ENCODE results near the gene DEPDC1B.

Gene DEPDC1B

DNA sequence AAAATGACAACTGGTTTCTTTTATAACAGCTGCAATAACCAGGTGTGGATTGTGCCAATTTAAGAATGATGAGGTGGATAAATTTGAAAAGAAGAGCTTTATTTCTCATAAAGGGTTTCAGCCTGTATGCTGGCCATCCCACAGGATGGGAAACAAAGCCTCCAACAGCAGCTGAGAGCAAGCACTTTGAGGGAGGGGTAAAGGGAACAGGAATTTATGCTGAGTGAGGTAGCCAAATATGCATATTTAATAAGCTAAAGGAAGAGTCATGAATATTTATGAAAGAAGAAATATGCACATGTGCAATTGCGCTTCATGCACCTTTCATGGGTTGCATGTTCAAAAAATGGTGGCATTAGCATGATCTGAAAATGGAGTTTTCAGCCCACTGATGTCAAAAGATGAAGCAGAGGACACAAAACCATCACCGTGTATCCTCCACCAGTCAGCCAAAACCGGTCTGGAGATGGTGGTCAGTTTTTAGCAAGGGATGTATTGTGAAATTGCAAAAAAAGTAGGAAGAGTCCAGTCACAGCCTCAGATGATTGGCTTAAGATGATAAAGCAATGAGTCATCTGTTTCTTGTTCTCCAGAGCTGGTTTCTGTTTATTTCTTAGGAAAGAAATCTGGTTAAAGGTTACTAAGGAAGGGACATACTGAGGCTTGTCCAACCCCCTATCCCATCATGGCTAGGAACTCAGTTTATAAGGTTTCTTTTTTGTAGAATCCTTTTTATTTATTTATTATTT is 47.9 kb downstream of the DEPDC1B start:
- H3K9me3 ChIP-seq (ENCODE audit: control insufficient read depth in 2 of 2, low read length in 2 of 2), result no peaks in the 10 kb centered on the region
- no peaks in the 10 kb centered on the region for H3K36me3 ChIP-seq (ENCODE audit: control insufficient read depth in 2 of 2, insufficient read depth in 2 of 2, low read length in 2 of 2)

GRCh38 chr5:60649288-60649917 is 50.6 kb downstream of the DEPDC1B start:
- Histone ChIP-seq H3K9me3 (ENCODE audit: control insufficient read depth in 2 of 2, low read length in 2 of 2) (no peaks in the 10 kb centered on the region), H3K4me1 (ENCODE audit: control insufficient read depth in 2 of 2, insufficient read depth in 2 of 2, low read length in 2 of 2) (no peaks in the 10 kb centered on the region), H3K27ac (ENCODE audit: low read depth in 2 of 2, low read length in 2 of 2) (no peak overlapping the region)

More for the DNA sequence above, 47.9 kb downstream of the DEPDC1B start:
- H3K4me3 ChIP-seq (ENCODE audit: low read length in 2 of 2), result no peak overlapping the region
- H3K9ac ChIP-seq (ENCODE audit: low read depth in 1 of 2, low read length in 2 of 2), result no peak overlapping the region
- H3K27me3 ChIP-seq (ENCODE audit: control insufficient read depth in 2 of 2, insufficient read depth in 2 of 2, low read length in 2 of 2), result no peaks in the 10 kb centered on the region
- no peak overlapping the region for H3K27ac ChIP-seq (ENCODE audit: low read depth in 2 of 2, low read length in 2 of 2)
- H3K4me1 ChIP-seq (ENCODE audit: control insufficient read depth in 2 of 2, insufficient read depth in 2 of 2, low read length in 2 of 2), result no peaks in the 10 kb centered on the region

GRCh38 chr5:60648175-60648574 is 51.8 kb downstream of the DEPDC1B start:
- no peak overlapping the region for H3K27ac ChIP-seq (ENCODE audit: low read depth in 2 of 2, low read length in 2 of 2)
- no peaks in the 10 kb centered on the region for H3K36me3 ChIP-seq (ENCODE audit: control insufficient read depth in 2 of 2, insufficient read depth in 2 of 2, low read length in 2 of 2)
- H3K9me3 ChIP-seq (ENCODE audit: control insufficient read depth in 2 of 2, low read length in 2 of 2), result no peaks in the 10 kb centered on the region
- no peaks in the 10 kb centered on the region for H3K27me3 ChIP-seq (ENCODE audit: control insufficient read depth in 2 of 2, insufficient read depth in 2 of 2, low read length in 2 of 2)
- H3K4me3 ChIP-seq (ENCODE audit: low read length in 2 of 2), result no peak overlapping the region
- no peak overlapping the region for H3K9ac ChIP-seq (ENCODE audit: low read depth in 1 of 2, low read length in 2 of 2)
- no peaks in the 10 kb centered on the region for H3K4me1 ChIP-seq (ENCODE audit: control insufficient read depth in 2 of 2, insufficient read depth in 2 of 2, low read length in 2 of 2)

More at GRCh38 chr5:60649288-60649917, 50.6 kb downstream of the DEPDC1B start:
- H3K27me3 ChIP-seq (ENCODE audit: control insufficient read depth in 2 of 2, insufficient read depth in 2 of 2, low read length in 2 of 2), result no peaks in the 10 kb centered on the region
- H3K4me3 ChIP-seq (ENCODE audit: low read length in 2 of 2), result no peak overlapping the region
- no peak overlapping the region for H3K9ac ChIP-seq (ENCODE audit: low read depth in 1 of 2, low read length in 2 of 2)
- no peaks in the 10 kb centered on the region for H3K36me3 ChIP-seq (ENCODE audit: control insufficient read depth in 2 of 2, insufficient read depth in 2 of 2, low read length in 2 of 2)

DNA sequence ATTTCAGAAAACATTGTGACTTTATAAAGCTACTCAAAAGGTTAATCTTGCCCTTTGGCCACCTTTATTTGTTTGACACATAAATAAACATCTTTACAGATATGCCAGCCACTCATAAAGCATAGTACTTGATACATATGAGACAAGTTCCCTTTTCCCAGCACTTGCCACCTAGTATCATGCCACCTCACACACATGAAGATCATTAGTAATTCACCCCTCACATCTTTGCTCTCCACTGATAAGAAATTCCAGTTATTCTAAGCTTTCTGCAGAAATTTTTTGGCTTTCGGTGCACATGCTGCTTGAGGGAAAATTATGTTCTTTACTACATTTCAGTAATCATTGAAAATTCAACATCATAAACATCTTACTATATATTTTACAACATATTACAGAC is 59.1 kb downstream of the DEPDC1B start:
- H3K27me3 ChIP-seq (ENCODE audit: control insufficient read depth in 2 of 2, insufficient read depth in 2 of 2, low read length in 2 of 2), result no peaks in the 10 kb centered on the region
- H3K4me3 ChIP-seq (ENCODE audit: low read length in 2 of 2), result no peak overlapping the region
- H3K27ac ChIP-seq (ENCODE audit: low read depth in 2 of 2, low read length in 2 of 2), result no peak overlapping the region
- H3K36me3 ChIP-seq (ENCODE audit: control insufficient read depth in 2 of 2, insufficient read depth in 2 of 2, low read length in 2 of 2), result no peaks in the 10 kb centered on the region
- no peak overlapping the region for H3K9ac ChIP-seq (ENCODE audit: low read depth in 1 of 2, low read length in 2 of 2)
- no peaks in the 10 kb centered on the region for H3K4me1 ChIP-seq (ENCODE audit: control insufficient read depth in 2 of 2, insufficient read depth in 2 of 2, low read length in 2 of 2)
- H3K9me3 ChIP-seq (ENCODE audit: control insufficient read depth in 2 of 2, low read length in 2 of 2), result no peaks in the 10 kb centered on the region

DNA sequence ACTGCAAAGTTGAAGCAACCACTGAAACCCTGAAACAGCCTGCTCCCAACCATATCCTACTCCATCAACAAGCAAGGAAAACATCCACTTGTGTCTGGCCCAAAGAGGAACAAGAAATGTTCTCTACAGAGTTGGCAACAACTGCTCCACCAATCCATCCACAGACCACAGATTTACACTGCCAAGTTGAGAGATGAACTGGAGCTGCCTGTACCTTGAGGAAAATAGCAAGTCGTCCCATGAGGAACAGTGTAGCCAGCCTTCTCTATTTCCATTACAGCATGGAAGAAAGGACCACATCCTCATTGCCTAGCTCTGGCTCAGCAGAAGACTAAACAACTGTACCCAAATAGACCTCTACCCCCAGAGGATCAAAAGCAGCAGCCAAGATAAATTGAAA is 60.4 kb downstream of the DEPDC1B start:
- no peak overlapping the region for H3K9ac ChIP-seq (ENCODE audit: low read depth in 1 of 2, low read length in 2 of 2)
- H3K9me3 ChIP-seq (ENCODE audit: control insufficient read depth in 2 of 2, low read length in 2 of 2), result no peaks in the 10 kb centered on the region
- H3K4me1 ChIP-seq (ENCODE audit: control insufficient read depth in 2 of 2, insufficient read depth in 2 of 2, low read length in 2 of 2), result no peaks in the 10 kb centered on the region
- no peaks in the 10 kb centered on the region for H3K36me3 ChIP-seq (ENCODE audit: control insufficient read depth in 2 of 2, insufficient read depth in 2 of 2, low read length in 2 of 2)
- H3K27ac ChIP-seq (ENCODE audit: low read depth in 2 of 2, low read length in 2 of 2), result no peak overlapping the region
- H3K27me3 ChIP-seq (ENCODE audit: control insufficient read depth in 2 of 2, insufficient read depth in 2 of 2, low read length in 2 of 2), result no peaks in the 10 kb centered on the region
- H3K4me3 ChIP-seq (ENCODE audit: low read length in 2 of 2), result no peak overlapping the region

DNA sequence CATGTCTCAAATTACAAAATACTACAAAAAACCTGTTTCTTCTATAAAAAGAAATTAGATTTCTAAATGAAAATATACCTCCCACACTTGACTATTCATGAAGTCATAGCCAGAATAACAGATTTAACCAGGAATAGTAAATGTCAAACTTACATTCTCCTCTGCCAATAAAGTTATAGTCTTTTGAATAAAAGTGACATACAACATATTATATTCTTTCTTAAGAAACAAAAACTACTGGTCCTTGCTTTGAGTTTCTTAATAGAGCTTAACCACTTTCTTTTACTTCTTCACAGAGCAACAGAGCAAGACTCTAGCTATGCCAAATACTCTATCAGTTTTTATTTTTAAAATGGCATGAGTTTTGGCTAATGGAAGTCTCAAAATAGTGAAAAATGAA is 61.7 kb downstream of the DEPDC1B start:
- Histone ChIP-seq H3K9me3 (ENCODE audit: control insufficient read depth in 2 of 2, low read length in 2 of 2) (no peaks in the 10 kb centered on the region), H3K36me3 (ENCODE audit: control insufficient read depth in 2 of 2, insufficient read depth in 2 of 2, low read length in 2 of 2) (no peaks in the 10 kb centered on the region), H3K4me3 (ENCODE audit: low read length in 2 of 2) (no peak overlapping the region), H3K27ac (ENCODE audit: low read depth in 2 of 2, low read length in 2 of 2) (no peak overlapping the region), H3K9ac (ENCODE audit: low read depth in 1 of 2, low read length in 2 of 2) (no peak overlapping the region), H3K27me3 (ENCODE audit: control insufficient read depth in 2 of 2, insufficient read depth in 2 of 2, low read length in 2 of 2) (no peaks in the 10 kb centered on the region), H3K4me1 (ENCODE audit: control insufficient read depth in 2 of 2, insufficient read depth in 2 of 2, low read length in 2 of 2) (no peaks in the 10 kb centered on the region)

DNA sequence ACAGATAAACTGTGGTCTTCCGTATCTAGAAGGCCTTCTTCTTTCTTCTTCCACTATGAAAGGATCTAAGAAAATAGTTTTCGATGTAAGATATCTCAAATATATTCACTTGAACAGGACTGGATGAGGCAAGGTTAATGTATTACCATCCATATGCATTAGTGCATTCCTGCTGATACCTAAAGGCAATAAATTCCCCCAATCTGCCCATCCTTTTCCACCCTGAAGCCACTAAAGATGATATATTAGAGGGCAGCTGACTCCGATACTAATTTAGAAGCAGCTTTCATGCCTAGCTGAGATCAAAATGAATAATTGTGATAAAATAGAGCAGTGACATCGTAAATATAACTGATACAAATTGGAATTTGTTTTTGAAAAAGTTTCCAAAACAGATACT is 63.3 kb downstream of the DEPDC1B start:
- H3K4me3 ChIP-seq (ENCODE audit: low read length in 2 of 2), result no peak overlapping the region
- H3K9ac ChIP-seq (ENCODE audit: low read depth in 1 of 2, low read length in 2 of 2), result no peak overlapping the region
- no peak overlapping the region for H3K27ac ChIP-seq (ENCODE audit: low read depth in 2 of 2, low read length in 2 of 2)
- H3K4me1 ChIP-seq (ENCODE audit: control insufficient read depth in 2 of 2, insufficient read depth in 2 of 2, low read length in 2 of 2), result no peaks in the 10 kb centered on the region
- H3K36me3 ChIP-seq (ENCODE audit: control insufficient read depth in 2 of 2, insufficient read depth in 2 of 2, low read length in 2 of 2), result no peaks in the 10 kb centered on the region
- H3K27me3 ChIP-seq (ENCODE audit: control insufficient read depth in 2 of 2, insufficient read depth in 2 of 2, low read length in 2 of 2), result no peaks in the 10 kb centered on the region
- no peaks in the 10 kb centered on the region for H3K9me3 ChIP-seq (ENCODE audit: control insufficient read depth in 2 of 2, low read length in 2 of 2)

DNA sequence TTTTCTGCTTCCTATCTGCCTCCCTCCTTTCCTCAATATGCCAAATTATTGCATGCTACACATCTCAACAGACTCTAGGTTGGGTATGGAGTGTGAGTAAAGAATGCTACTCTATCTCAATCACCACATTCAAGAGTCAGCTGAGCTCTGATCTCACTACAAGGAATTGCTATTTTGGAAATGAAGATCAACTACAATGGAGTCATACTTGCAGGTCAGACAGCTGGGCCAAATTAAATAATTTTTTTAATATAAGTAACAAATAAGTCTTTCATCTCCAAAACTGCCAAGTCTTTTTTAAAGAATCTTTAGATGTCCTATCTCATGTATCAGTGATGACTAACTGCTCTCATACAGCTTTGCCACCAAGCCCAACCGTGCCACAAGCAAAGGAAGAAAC is 64.0 kb downstream of the DEPDC1B start:
- Histone ChIP-seq H3K27me3 (ENCODE audit: control insufficient read depth in 2 of 2, insufficient read depth in 2 of 2, low read length in 2 of 2) (no peaks in the 10 kb centered on the region), H3K27ac (ENCODE audit: low read depth in 2 of 2, low read length in 2 of 2) (no peak overlapping the region), H3K4me1 (ENCODE audit: control insufficient read depth in 2 of 2, insufficient read depth in 2 of 2, low read length in 2 of 2) (no peaks in the 10 kb centered on the region), H3K4me3 (ENCODE audit: low read length in 2 of 2) (no peak overlapping the region), H3K9ac (ENCODE audit: low read depth in 1 of 2, low read length in 2 of 2) (no peak overlapping the region), H3K36me3 (ENCODE audit: control insufficient read depth in 2 of 2, insufficient read depth in 2 of 2, low read length in 2 of 2) (no peaks in the 10 kb centered on the region), H3K9me3 (ENCODE audit: control insufficient read depth in 2 of 2, low read length in 2 of 2) (no peaks in the 10 kb centered on the region)

- no peaks in the 10 kb centered on the region for H3K27me3 ChIP-seq (ENCODE audit: control insufficient read depth in 2 of 2, insufficient read depth in 2 of 2, low read length in 2 of 2)
- no peak overlapping the region for H3K27ac ChIP-seq (ENCODE audit: low read depth in 2 of 2, low read length in 2 of 2)
- no peaks in the 10 kb centered on the region for H3K9me3 ChIP-seq (ENCODE audit: control insufficient read depth in 2 of 2, low read length in 2 of 2)
- no peaks in the 10 kb centered on the region for H3K36me3 ChIP-seq (ENCODE audit: control insufficient read depth in 2 of 2, insufficient read depth in 2 of 2, low read length in 2 of 2)
- H3K4me3 ChIP-seq (ENCODE audit: low read length in 2 of 2), result no peak overlapping the region
- H3K9ac ChIP-seq (ENCODE audit: low read depth in 1 of 2, low read length in 2 of 2), result no peak overlapping the region
- H3K4me1 ChIP-seq (ENCODE audit: control insufficient read depth in 2 of 2, insufficient read depth in 2 of 2, low read length in 2 of 2), result no peaks in the 10 kb centered on the region
These were observed 65.9 kb downstream of the DEPDC1B start for GRCh38 chr5:60634051-60634450.

DNA sequence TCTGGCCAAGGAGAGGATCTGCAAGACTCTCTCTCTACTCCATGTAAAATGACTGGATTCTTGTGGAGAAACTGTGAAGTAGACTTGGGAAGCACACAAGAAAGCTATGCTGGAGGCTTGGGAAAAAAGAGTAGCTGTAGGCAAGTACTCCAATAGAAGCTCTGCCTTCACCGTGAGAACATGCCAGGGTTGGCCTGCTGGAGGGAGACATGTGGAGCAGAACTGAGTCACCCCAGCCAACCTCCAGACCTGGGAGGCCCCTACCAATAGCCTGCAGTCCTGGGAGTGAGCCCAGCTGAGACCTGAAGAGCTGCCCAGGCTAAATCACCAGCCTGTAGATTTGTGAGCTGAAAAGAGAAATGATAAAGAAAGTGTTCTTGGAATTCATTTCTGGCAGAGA is 66.6 kb downstream of the DEPDC1B start:
- no peaks in the 10 kb centered on the region for H3K36me3 ChIP-seq (ENCODE audit: control insufficient read depth in 2 of 2, insufficient read depth in 2 of 2, low read length in 2 of 2)
- no peaks in the 10 kb centered on the region for H3K27me3 ChIP-seq (ENCODE audit: control insufficient read depth in 2 of 2, insufficient read depth in 2 of 2, low read length in 2 of 2)
- no peak overlapping the region for H3K27ac ChIP-seq (ENCODE audit: low read depth in 2 of 2, low read length in 2 of 2)
- no peaks in the 10 kb centered on the region for H3K4me1 ChIP-seq (ENCODE audit: control insufficient read depth in 2 of 2, insufficient read depth in 2 of 2, low read length in 2 of 2)
- H3K9ac ChIP-seq (ENCODE audit: low read depth in 1 of 2, low read length in 2 of 2), result no peak overlapping the region
- H3K4me3 ChIP-seq (ENCODE audit: low read length in 2 of 2), result no peak overlapping the region
- H3K9me3 ChIP-seq (ENCODE audit: control insufficient read depth in 2 of 2, low read length in 2 of 2), result no peaks in the 10 kb centered on the region

All from mucosa of rectum (tissue), 2 donors.